Measurements from ENCODE around the gene GAL3ST2. TPM values are rescaled to one million over a fixed set of nuclear protein-coding genes. Genes with fewer than 3 reads are reported as not detected.
"Not testable (repeated sequence)": the region's sequence is repeated elsewhere in the genome, so short reads cannot be mapped to it uniquely, and the experiment has no call there.

Gene GAL3ST2
- total RNA-seq, 1 experiment from 2014 or later: not detected

DNA sequence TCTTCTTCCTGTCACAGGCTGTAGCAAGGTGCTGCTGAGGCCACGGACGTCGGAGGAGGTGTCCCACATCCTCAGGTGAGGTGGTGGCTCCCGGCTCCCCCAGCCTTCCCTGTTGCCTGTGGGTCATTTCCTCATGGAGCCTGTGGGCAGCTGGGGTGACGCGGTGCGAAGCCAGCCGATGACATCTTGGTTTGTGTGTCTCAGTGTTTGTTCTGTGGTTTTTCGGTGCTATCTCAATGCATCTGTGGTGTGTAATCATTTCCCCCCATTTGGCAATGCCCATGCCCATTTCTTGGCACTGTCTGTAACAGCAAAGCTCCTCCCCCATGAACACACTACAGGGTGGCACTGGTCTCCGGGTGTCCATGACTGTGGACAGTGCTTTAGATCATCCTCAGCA, 35.6 kb upstream of the GAL3ST2 start:
- H3K4me1 ChIP-seq: no peaks in the 10 kb centered on the region
- no peak overlapping the region for H3K27ac ChIP-seq
- H3K36me3 ChIP-seq: peaks cover 4% of the 10 kb centered on the region; the same call in 1 of the 2 replicates
- no peaks in the 10 kb centered on the region for H3K27me3 ChIP-seq
- no peak for DNase-seq
- H3K4me3 ChIP-seq: no peak overlapping the region
- peaks cover 2% of the 10 kb centered on the region; the same call in 1 of the 2 replicates for H3K9me3 ChIP-seq (replicated peaks)

- no peak for DNase-seq
- no peak overlapping the region for H3K4me3 ChIP-seq
- peaks cover 3% of the 10 kb centered on the region; the same call in 1 of the 2 replicates for H3K9me3 ChIP-seq (replicated peaks)
- no peaks in the 10 kb centered on the region for H3K27me3 ChIP-seq
- H3K27ac ChIP-seq: no peak overlapping the region
- H3K4me1 ChIP-seq: no peaks in the 10 kb centered on the region
- peaks cover 4% of the 10 kb centered on the region; the same call in 1 of the 2 replicates for H3K36me3 ChIP-seq
These were observed 34.2 kb upstream of the GAL3ST2 start for GRCh38 chr2:241742320-241742939.

DNA sequence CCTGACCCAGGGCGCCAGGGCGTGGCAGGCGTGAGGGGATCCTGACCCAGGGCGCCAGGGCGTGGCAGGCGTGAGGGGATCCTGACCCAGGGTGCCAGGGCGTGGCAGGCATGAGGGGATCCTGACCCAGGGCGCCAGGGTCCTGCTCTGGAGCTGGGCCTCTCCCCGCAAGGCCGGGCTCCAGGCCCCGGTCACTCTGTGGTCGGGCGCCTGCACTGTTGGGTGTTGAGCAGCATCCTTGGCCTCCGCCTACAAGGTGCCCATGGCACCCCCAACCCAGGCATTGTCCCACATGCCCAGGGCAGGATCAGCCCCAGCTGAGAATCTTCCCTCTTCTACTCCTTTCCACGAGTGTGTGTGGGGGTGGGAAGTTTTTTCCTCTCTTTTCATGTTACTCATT, 33.6 kb upstream of the GAL3ST2 start:
- H3K27me3 ChIP-seq; H3K36me3 ChIP-seq; H3K27ac ChIP-seq; H3K9me3 ChIP-seq (replicated peaks); H3K4me3 ChIP-seq; H3K4me1 ChIP-seq; DNase-seq: not testable (repeated sequence)

DNA sequence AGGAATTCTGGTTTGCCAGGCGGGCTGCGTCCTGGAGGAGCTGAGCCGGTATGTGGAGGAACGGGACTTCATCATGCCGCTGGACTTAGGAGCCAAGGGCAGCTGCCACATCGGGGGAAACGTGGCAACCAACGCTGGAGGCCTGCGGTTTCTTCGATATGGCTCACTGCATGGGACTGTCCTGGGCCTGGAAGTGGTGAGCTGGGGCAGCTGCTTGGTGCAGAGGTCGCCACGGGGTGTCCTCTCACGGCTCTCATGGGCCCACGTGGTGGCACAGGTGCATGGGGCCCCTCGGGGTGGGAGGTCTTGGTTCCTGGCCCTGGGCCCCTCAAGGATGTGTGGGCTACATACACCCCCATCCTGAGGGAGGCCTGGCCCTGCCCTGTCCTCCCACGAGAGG, 33.0 kb upstream of the GAL3ST2 start:
- Histone ChIP-seq H3K4me1 (no peaks in the 10 kb centered on the region), H3K4me3 (no peak overlapping the region), H3K27ac (no peak overlapping the region), H3K36me3 (peaks cover 4% of the 10 kb centered on the region; the same call in 1 of the 2 replicates), H3K27me3 (no peaks in the 10 kb centered on the region), H3K9me3 (replicated peaks) (peaks cover 3% of the 10 kb centered on the region; the same call in 1 of the 2 replicates)
- DNase-seq: no peak

- Histone ChIP-seq H3K4me1 (no peaks in the 10 kb centered on the region), H3K27ac (no peak overlapping the region)
These were observed 32.4 kb upstream of the GAL3ST2 start for GRCh38 chr2:241744028-241744754.

GRCh38 chr2:241745276-241745675, 31.3 kb upstream of the GAL3ST2 start:
- Histone ChIP-seq H3K9me3 (replicated peaks) (peaks cover 3% of the 10 kb centered on the region; the same call in 1 of the 2 replicates), H3K27me3 (no peaks in the 10 kb centered on the region), H3K36me3 (peaks cover 4% of the 10 kb centered on the region; the same call in 1 of the 2 replicates), H3K27ac (no peak overlapping the region), H3K4me3 (no peak overlapping the region), H3K4me1 (no peaks in the 10 kb centered on the region)
- DNase-seq: no peak

More at GRCh38 chr2:241744028-241744754, 32.4 kb upstream of the GAL3ST2 start:
- DNase-seq: no peak
- peaks cover 3% of the 10 kb centered on the region; the same call in 1 of the 2 replicates for H3K9me3 ChIP-seq (replicated peaks)
- H3K4me3 ChIP-seq: no peak overlapping the region
- H3K27me3 ChIP-seq: no peaks in the 10 kb centered on the region
- peaks cover 4% of the 10 kb centered on the region; the same call in 1 of the 2 replicates for H3K36me3 ChIP-seq

- Histone ChIP-seq H3K27me3 (no peaks in the 10 kb centered on the region), H3K4me3 (no peak overlapping the region), H3K36me3 (peaks cover 4% of the 10 kb centered on the region; the same call in 1 of the 2 replicates), H3K9me3 (replicated peaks) (peaks cover 3% of the 10 kb centered on the region; the same call in 1 of the 2 replicates), H3K4me1 (no peaks in the 10 kb centered on the region), H3K27ac (no peak overlapping the region)
- DNase-seq: no peak
These were observed 30.5 kb upstream of the GAL3ST2 start for GRCh38 chr2:241746084-241746483.

- no peaks in the 10 kb centered on the region for H3K4me1 ChIP-seq
- peaks cover 4% of the 10 kb centered on the region; the same call in 1 of the 2 replicates for H3K36me3 ChIP-seq
- peaks cover 3% of the 10 kb centered on the region; the same call in 1 of the 2 replicates for H3K9me3 ChIP-seq (replicated peaks)
- no peak overlapping the region for H3K27ac ChIP-seq
- no peaks in the 10 kb centered on the region for H3K27me3 ChIP-seq
- no peak overlapping the region for H3K4me3 ChIP-seq
- DNase-seq: no peak
These were observed 28.0 kb upstream of the GAL3ST2 start for GRCh38 chr2:241748468-241749256.

DNA sequence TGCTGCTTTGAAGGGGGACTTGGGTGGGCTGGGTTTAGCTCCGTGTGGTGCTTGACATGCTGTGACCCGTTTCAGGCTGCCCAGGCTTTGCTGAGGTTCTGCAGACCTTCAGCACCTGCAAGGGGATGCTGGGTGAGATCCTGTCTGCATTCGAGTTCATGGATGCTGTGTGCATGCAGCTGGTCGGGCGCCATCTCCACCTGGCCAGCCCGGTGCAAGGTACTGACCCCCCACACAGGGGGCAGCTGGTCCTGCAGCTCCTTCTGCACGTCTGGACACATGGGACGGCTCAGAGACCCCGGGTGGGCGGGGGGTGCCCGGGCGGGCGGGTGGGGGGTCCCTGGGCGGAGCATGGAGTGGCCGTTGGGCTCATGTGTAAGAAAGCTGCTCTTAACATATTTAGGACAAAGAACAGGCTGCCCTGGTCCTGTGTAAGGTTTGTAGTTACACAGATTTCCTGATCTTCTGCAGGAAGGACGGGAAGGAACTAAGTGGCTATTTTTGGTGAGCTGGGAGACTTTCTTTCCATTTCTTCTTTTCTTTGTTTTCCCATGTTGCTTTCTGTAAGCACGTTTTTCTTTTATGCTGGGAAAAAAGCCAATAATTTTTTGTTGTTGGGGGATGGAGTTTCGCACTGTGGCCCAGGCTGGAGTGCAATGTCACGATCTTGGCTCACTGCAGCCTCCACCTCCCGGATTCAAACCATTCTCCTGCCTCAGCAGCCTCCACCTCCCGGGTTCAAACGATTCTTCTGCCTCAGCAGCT, 26.4 kb upstream of the GAL3ST2 start:
- Histone ChIP-seq H3K4me3 (no peak overlapping the region), H3K27ac (no peak overlapping the region), H3K36me3 (peaks cover 4% of the 10 kb centered on the region; the same call in 1 of the 2 replicates), H3K27me3 (no peaks in the 10 kb centered on the region), H3K4me1 (no peaks in the 10 kb centered on the region), H3K9me3 (replicated peaks) (peaks cover 3% of the 10 kb centered on the region; the same call in 1 of the 2 replicates)
- DNase-seq: no peak

- H3K36me3 ChIP-seq: no peaks in the 10 kb centered on the region
- no peaks in the 10 kb centered on the region for H3K4me1 ChIP-seq
- no peak overlapping the region for H3K27ac ChIP-seq
These were observed 25.5 kb upstream of the GAL3ST2 start for GRCh38 chr2:241751152-241751551.

DNA sequence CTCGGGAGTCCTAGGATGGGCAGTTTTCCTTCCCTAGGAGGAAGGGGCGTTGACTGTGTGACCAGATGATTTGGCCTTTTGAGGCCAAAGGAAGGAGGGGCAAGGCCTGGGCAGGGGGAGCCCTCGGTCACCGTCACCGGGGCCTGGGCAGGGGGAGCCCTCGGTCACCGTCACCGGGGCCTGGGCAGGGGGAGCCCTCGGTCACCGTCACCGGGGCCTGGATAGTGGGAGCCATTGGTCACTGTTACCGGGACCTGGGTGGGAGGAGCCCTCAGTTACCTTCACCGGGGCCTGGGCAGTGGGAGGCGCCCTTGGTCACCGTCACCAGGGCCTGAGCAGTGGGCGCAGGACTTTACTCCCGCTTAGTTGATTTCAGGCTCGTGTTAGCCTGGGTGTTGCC, 24.8 kb upstream of the GAL3ST2 start:
- H3K4me3 ChIP-seq: no peak overlapping the region
- H3K4me1 ChIP-seq: no peaks in the 10 kb centered on the region
- DNase-seq: no peak
- H3K27ac ChIP-seq: no peak overlapping the region
- no peaks in the 10 kb centered on the region for H3K27me3 ChIP-seq
- H3K36me3 ChIP-seq: no peaks in the 10 kb centered on the region
- no peaks in the 10 kb centered on the region for H3K9me3 ChIP-seq (replicated peaks)

More at GRCh38 chr2:241751152-241751551, 25.5 kb upstream of the GAL3ST2 start:
- peaks cover under 1% of the 10 kb centered on the region; the same call in 1 of the 2 replicates for H3K9me3 ChIP-seq (replicated peaks)
- DNase-seq: no peak
- no peaks in the 10 kb centered on the region for H3K27me3 ChIP-seq
- H3K4me3 ChIP-seq: no peak overlapping the region

GRCh38 chr2:241752253-241752652, 24.4 kb upstream of the GAL3ST2 start:
- H3K36me3 ChIP-seq: no peaks in the 10 kb centered on the region
- no peak for DNase-seq
- H3K4me1 ChIP-seq: no peaks in the 10 kb centered on the region
- H3K9me3 ChIP-seq (replicated peaks): no peaks in the 10 kb centered on the region
- H3K27ac ChIP-seq: no peak overlapping the region
- H3K27me3 ChIP-seq: no peaks in the 10 kb centered on the region
- H3K4me3 ChIP-seq: no peak overlapping the region

GRCh38 chr2:241752689-241753276, 23.8 kb upstream of the GAL3ST2 start:
- no peaks in the 10 kb centered on the region for H3K4me1 ChIP-seq

DNA sequence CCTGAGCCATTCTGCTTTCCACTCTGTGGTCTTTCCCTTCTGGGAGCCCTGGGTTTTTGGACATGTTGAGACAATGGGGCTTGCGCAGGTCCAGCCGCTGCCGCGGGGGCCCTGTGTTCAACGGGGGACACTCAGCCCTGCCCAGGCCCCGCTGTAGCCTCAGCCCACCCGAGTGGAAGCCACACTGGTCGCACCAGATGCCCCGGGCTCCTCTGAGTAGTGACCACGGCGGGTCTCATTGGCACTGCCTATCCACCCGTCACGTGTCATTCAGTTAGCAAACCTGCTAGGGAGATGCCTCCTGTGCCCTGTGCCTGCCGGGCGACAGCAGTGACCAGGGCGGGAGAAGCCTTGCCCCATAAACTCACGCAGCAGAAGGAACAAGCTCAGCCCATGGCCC, 23.1 kb upstream of the GAL3ST2 start:
- DNase-seq: no peak
- H3K9me3 ChIP-seq (replicated peaks): no peaks in the 10 kb centered on the region

More at GRCh38 chr2:241752689-241753276, 23.8 kb upstream of the GAL3ST2 start:
- H3K9me3 ChIP-seq (replicated peaks): no peaks in the 10 kb centered on the region
- H3K36me3 ChIP-seq: no peaks in the 10 kb centered on the region
- H3K27me3 ChIP-seq: no peaks in the 10 kb centered on the region
- DNase-seq: no peak
- no peak overlapping the region for H3K27ac ChIP-seq
- H3K4me3 ChIP-seq: no peak overlapping the region

More for the DNA sequence above, 23.1 kb upstream of the GAL3ST2 start:
- H3K27ac ChIP-seq: no peak overlapping the region
- H3K4me1 ChIP-seq: no peaks in the 10 kb centered on the region
- H3K36me3 ChIP-seq: no peaks in the 10 kb centered on the region
- no peak overlapping the region for H3K4me3 ChIP-seq
- H3K27me3 ChIP-seq: no peaks in the 10 kb centered on the region

All from SJCRH30 (cell line).